ENCODE measurements around the gene NUDT6. TPM values are rescaled to one million over a fixed set of nuclear protein-coding genes. Genes with fewer than 3 reads are reported as not detected.

NUDT6 gene
- total RNA-seq, 2 donors from 2014 or later: 6.6 to 12.4 TPM

- Histone ChIP-seq H3K27ac (no peak overlapping the region), H3K36me3 (no peaks in the 10 kb centered on the region), H3K9me3 (no peaks in the 10 kb centered on the region), H3K4me1 (replicated peaks) (no peaks in the 10 kb centered on the region), H3K27me3 (replicated peaks; ENCODE audit: insufficient read depth) (no peaks in the 10 kb centered on the region), H3K4me3 (no peak overlapping the region)
- intact Hi-C loops (cut with DNase I): loop anchor here (5.0 kb wide), 1 partner anchor 156 kb away; no protein-coding TSS in a partner anchor
- TF ChIP-seq, protein P1, sequence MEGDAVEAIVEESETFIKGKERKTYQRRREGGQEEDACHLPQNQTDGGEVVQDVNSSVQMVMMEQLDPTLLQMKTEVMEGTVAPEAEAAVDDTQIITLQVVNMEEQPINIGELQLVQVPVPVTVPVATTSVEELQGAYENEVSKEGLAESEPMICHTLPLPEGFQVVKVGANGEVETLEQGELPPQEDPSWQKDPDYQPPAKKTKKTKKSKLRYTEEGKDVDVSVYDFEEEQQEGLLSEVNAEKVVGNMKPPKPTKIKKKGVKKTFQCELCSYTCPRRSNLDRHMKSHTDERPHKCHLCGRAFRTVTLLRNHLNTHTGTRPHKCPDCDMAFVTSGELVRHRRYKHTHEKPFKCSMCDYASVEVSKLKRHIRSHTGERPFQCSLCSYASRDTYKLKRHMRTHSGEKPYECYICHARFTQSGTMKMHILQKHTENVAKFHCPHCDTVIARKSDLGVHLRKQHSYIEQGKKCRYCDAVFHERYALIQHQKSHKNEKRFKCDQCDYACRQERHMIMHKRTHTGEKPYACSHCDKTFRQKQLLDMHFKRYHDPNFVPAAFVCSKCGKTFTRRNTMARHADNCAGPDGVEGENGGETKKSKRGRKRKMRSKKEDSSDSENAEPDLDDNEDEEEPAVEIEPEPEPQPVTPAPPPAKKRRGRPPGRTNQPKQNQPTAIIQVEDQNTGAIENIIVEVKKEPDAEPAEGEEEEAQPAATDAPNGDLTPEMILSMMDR (IDR thresholded peaks at IDR 0.05): no peak
- TF ChIP-seq POLR2A (IDR thresholded peaks at IDR 0.05) (no peak), POLR2AphosphoS5 (IDR thresholded peaks at IDR 0.05) (no peak)
- DNase-seq (ENCODE audit: low spot score): no peak
- WGBS: 90% methylated on average over 1 of the region's 1 CpG
Measured at GRCh38 chr4:122912810-122913575, 9.4 kb downstream of the NUDT6 start.

- no peak for DNase-seq (ENCODE audit: low spot score)
- no peaks in the 10 kb centered on the region for H3K27me3 ChIP-seq (replicated peaks; ENCODE audit: insufficient read depth)
- H3K9me3 ChIP-seq: no peaks in the 10 kb centered on the region
- no peak overlapping the region for H3K27ac ChIP-seq
- H3K4me1 ChIP-seq (replicated peaks): no peaks in the 10 kb centered on the region
- WGBS: 80% methylated on average over 1 of the region's 1 CpG
- intact Hi-C loops (cut with DNase I): loop anchor here (5.0 kb wide), 1 partner anchor 154 kb away; no protein-coding TSS in a partner anchor
- TF ChIP-seq POLR2A (IDR thresholded peaks at IDR 0.05) (no peak), POLR2AphosphoS5 (IDR thresholded peaks at IDR 0.05) (no peak)
- TF ChIP-seq, protein P1 (IDR thresholded peaks at IDR 0.05): no peak
- no peak overlapping the region for H3K4me3 ChIP-seq
- no peaks in the 10 kb centered on the region for H3K36me3 ChIP-seq
Measured at GRCh38 chr4:122911588-122911987, 10.8 kb downstream of the NUDT6 start.

GRCh38 chr4:122909683-122910082 is 12.7 kb downstream of the NUDT6 start:
- Histone ChIP-seq H3K9me3 (no peaks in the 10 kb centered on the region), H3K27me3 (replicated peaks; ENCODE audit: insufficient read depth) (no peaks in the 10 kb centered on the region), H3K27ac (no peak overlapping the region), H3K36me3 (no peaks in the 10 kb centered on the region), H3K4me1 (replicated peaks) (no peaks in the 10 kb centered on the region), H3K4me3 (no peak overlapping the region)
- no peak for DNase-seq (ENCODE audit: low spot score)
- WGBS: 64% methylated on average over 2 of the region's 2 CpGs
- TF ChIP-seq, protein P1 (IDR thresholded peaks at IDR 0.05): no peak
- no peak for TF ChIP-seq POLR2AphosphoS5 (IDR thresholded peaks at IDR 0.05)
- no peak for TF ChIP-seq POLR2A (IDR thresholded peaks at IDR 0.05)
- intact Hi-C loops (cut with DNase I): loop anchor here (5.0 kb wide), 1 partner anchor 152 kb away; no protein-coding TSS in a partner anchor

DNA sequence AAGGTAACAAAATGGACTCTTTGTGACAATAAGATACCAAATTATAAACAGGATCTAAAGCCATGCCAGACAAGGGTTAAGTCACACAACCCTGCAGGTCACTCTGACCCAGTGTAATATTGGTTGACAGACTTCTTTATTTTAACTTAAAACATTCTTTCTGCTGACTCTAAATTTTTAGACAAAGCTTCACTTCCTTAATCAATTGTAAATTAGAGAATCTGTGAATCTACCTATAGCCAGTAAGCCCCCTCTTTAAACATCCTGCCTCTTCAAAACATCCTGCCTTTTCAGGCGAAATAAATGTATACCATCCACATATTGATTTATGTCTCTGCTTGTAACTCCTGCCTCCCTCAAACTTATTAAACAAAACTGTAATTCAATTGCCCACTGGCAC is 14.2 kb downstream of the NUDT6 start:
- Histone ChIP-seq H3K27me3 (replicated peaks; ENCODE audit: insufficient read depth) (no peaks in the 10 kb centered on the region), H3K36me3 (no peaks in the 10 kb centered on the region), H3K27ac (no peak overlapping the region), H3K4me3 (no peak overlapping the region), H3K9me3 (no peaks in the 10 kb centered on the region), H3K4me1 (replicated peaks) (no peaks in the 10 kb centered on the region)
- TF ChIP-seq POLR2AphosphoS5 (IDR thresholded peaks at IDR 0.05): no peak
- TF ChIP-seq POLR2A (IDR thresholded peaks at IDR 0.05): no peak
- TF ChIP-seq, protein P1 (IDR thresholded peaks at IDR 0.05): no peak
- intact Hi-C loops (cut with DNase I): no loop called here
- WGBS: 87% methylated on average over 1 of the region's 1 CpG
- DNase-seq (ENCODE audit: low spot score): no peak

DNA sequence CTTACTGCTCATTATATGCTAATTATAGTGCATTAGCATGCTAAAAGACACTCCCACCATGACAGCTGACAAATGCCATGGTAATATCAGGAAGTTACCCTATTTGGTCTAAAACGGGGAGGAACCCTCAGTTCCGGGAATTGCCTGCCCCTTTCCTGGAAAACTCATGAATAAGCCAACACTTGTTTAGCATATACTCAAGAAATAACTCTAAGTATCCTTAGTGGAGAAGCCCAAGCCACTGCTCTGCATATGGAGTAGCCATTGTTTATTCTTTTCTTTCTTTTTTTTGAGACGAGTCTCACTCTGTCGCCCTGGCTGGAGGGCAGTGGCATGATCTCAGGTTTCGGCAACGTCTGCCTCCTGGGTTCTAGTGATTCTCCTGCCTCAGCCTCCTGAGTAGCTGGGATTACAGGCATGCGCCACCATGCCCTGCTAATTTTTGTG is 15.5 kb downstream of the NUDT6 start:
- Histone ChIP-seq H3K27ac (no peak overlapping the region), H3K27me3 (replicated peaks; ENCODE audit: insufficient read depth) (no peaks in the 10 kb centered on the region), H3K9me3 (no peaks in the 10 kb centered on the region), H3K36me3 (no peaks in the 10 kb centered on the region), H3K4me1 (replicated peaks) (no peaks in the 10 kb centered on the region), H3K4me3 (no peak overlapping the region)
- DNase-seq (ENCODE audit: low spot score): no peak
- intact Hi-C loops (cut with DNase I): no loop called here
- TF ChIP-seq POLR2A (IDR thresholded peaks at IDR 0.05): no peak
- no peak for TF ChIP-seq POLR2AphosphoS5 (IDR thresholded peaks at IDR 0.05)
- TF ChIP-seq, protein P1 (IDR thresholded peaks at IDR 0.05): no peak
- WGBS: 94% methylated on average over 7 of the region's 7 CpGs
